ENCODE results near the gene SCRT2.

SCRT2 gene

DNA sequence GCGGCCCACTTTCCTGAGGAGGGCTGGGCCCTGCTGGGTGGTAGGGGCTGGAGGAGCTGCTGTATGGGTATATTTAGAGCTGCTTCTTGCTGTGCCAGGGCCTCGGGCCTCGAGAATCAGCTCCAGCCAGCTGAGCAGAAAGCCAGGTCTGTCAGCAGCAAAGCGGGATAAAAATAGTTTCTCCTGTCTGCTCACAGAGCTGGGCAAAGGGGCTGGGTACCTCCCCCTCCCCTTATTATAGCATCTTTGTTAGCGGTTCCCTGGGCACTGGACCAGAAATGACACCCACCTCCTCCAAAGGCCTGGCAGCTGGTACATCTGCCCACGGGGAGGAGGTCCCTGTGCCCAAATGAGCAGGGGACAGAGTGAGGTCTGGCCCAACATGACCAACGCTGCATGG lies 6.0 kb downstream of the SCRT2 start:
- DNase-seq, result no peak

DNA sequence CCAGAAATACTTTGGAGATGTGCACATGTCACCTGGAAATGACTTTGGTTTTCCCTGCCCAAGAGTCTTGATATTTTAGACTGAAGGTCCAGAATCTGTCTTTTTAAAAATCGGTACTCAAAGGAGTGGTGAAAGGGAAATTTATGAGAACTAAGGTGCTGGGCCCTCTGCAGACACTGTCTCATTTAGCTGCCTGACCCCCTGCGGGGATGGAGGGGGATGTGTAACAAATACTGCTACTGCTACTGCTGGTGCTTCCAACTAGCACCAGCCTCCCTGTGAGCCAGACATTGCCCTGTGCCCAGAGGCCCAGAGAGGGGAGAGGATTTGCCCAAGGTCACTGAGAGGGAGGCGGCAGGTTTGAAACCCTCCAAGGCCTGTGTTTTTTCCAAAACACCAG lies 7.0 kb downstream of the SCRT2 start:
- DNase-seq, result no peak

DNA sequence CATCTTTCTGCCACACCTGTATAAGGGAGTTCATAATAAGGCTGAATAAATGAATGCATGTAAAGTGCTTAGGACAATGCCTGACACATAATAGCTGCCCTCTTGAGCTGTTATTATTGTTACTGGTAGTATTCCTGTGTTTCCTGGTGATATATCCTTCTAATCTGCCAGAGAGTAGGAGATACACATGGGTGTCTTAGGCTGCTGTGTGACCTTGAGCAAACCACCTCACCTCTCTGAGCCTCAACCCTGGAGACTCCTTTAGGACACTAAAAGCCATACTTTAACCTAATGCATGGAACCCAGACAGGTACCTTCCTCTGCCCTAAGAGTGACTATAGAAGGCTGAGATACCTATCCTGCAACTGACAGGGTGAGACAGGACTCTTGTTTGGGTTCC lies 7.6 kb downstream of the SCRT2 start:
- no peak for DNase-seq

DNA sequence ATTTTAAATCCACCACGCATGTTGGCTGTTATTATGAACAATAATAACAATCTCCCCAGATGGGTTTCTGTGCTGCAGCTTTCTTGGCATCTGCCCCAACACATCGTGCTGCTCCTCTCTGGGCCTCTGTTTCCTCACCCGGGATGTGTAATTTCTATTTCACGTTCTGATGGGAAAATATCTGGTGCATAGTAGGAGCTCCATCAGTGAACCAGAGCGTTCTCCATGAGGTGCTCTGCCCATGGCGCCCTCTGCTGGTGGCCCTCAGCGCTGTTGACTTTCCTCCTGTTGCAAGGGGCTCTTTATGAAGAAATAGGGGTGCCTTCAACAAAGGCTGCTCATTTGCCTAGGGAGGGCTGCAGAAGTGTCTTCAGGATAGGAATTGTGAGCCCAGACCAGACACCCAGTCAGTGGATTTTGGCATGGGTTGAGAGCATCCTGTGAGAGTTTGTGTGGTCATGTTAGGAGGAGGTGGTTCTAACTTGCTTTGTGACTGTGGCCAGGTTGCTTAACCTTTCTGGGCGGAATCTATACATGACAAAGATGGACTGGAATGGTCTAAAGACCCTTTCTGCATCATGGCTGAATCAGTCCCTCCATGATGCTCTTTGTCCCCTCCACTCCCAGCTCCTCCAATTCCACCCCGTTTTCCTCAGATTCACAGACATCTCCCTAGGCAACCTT lies 8.1 kb downstream of the SCRT2 start:
- DNase-seq, result no peak

DNA sequence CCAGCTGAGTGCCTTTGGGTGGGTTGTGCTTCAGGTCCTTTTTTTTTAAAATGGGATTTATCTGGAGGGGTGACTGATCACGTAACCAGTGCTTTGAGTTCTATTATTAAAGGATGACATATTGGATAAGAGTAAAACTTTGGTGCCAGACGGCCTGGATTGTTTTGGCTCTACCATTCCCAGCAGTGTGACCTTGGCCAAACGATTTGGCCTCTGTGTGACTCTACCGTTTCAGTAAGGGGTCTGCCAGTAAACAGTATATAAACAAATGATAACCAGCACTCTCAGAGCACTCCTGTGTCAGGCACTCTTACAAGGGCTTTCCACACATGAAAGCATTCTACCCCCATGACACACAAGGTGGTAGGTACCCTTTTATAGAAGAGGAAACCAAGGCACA lies 8.7 kb downstream of the SCRT2 start:
- no peak for DNase-seq

DNA sequence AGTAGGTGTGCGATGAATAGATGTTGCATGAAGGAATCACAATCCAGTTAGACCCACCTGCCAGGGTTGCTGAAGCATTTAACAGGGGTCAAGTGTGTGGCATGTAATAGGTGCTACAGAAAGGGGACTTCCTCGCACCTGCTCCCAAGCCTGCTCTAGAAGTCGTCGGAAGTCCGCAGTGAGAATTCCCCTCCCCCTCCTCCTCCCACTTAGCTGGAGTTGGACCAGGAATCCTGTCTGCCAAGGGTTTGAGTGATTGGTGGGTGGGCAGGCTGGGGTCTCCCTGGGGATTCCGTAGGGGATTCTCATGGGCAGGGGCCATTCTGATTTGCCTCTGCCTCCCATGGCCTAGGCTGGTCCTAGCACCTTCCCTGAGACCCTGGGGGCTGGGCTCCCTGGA lies 10.3 kb downstream of the SCRT2 start:
- no peak for DNase-seq

DNA sequence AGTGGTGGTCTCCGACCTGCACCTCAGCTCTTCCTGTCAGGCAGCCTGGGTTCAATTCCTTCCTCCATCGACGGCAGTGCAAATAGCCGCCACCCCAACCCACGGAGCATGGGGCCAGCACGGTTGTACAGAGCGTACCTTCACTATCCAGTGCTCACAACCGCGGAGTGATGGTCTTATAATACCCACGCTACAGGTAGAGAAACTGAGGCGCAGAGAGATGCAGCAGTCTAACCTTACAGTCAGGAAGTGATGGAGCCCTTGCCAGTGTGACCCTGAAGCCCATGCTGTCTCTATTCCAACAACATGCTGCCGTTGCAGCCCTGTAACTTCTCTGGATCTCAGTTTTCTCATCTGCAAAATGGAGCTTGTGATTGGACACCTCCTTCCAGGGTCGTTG lies 11.0 kb downstream of the SCRT2 start:
- DNase-seq, result no peak

DNA sequence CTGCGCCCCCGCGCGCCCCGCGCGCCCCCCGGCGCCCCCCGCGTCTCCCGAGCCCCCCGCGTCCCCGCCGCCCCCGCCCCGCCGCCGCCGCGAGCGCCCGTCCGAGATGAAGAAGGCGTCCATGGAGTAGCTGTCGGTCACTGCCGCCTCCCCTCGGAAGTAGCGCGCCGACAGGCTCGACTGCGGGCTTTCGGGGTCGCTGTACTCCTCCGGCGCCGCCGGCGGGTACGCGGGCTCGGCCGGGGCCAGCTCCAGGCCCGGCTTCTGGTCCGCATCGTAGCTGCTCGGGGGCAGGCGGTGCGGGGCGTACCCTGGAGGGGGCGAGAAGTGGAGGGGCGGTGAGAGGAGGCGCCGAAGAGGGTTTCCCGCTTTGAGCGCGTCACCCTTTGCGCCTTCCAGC lies 11.5 kb downstream of the SCRT2 start:
- DNase-seq, result no peak

DNA sequence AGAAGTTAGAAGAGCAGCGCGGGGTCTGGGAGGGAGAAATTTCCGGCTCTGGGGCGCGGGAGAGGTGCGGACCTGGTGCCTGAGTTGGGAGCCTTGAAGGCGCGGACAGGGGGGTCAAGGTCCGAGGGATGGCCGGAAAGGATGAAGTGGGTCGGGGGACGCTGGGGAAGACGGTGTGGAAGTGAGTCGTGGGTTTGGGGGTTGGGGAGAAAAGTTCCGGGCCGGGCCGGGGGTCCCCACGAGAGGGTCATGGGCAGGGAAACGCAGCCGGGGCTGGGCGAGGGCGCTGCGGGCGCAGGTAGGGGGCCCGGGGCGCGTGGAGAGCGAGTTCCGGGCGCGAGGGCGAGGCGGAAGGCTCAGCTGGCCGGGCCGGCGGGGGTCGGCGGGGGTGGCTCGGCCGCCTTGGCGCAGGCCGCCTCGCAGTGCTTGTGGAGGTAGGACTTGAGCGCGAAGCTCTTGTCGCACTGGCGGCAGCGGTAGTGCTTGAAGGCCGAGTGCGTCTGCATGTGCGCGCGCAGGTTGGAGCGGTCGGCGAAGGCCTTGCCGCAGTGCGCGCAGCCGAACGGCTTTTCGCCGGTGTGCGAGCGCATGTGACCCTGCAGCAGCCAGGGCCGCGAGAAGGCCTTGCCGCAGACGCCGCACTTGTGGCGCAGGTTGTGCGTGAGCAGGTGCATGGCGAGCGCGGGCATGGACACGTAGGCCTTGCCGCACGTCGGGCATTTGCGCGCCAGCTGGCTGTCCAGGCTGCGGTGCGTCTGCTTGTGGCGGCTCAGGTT lies 12.1 kb downstream of the SCRT2 start:
- no peak for DNase-seq

DNA sequence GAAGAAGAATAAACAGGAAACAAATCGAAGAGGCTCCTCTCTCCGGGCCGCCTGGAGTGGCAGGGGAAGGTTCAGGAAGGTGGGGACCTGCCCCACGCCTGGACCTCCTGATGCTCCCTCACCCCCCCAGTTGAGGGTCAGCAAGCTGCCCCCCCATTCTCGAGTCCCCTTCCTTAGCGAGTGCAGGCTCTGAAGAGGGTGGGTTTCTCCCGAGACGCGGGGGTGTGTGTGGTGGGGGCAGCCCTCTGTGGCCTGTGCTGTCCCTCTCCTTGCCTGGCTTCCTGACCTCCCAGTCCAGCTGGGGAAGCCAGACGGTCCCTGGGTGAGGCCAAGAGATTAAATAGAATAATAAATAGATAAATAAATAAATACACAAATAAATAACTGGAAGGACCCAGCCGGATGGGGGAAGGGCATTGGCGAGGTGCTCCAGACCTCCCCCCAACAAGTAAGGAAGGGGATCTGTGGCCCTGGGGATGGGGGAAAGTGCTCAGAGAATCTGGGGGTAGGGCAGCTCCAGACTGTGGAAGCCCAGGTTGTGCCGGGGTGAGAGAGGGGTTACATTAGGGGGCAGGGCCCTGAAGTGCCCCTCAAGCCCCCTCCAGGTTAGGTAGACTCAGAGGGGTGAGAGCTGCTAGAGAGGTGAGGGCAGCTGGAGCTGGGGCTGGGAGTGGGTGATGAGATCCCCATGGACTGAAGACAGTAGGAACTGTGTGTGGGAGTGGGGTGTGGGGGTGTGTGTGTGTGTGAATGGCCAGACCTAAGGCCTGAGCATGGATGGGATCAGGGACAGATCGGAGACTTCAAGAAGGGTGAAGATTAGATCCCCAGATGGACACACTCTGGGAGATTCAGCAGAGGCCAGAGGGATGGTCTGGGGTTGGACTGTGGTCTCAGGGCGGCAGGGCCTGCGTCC lies 13.1 kb downstream of the SCRT2 start:
- no peak for DNase-seq

DNA sequence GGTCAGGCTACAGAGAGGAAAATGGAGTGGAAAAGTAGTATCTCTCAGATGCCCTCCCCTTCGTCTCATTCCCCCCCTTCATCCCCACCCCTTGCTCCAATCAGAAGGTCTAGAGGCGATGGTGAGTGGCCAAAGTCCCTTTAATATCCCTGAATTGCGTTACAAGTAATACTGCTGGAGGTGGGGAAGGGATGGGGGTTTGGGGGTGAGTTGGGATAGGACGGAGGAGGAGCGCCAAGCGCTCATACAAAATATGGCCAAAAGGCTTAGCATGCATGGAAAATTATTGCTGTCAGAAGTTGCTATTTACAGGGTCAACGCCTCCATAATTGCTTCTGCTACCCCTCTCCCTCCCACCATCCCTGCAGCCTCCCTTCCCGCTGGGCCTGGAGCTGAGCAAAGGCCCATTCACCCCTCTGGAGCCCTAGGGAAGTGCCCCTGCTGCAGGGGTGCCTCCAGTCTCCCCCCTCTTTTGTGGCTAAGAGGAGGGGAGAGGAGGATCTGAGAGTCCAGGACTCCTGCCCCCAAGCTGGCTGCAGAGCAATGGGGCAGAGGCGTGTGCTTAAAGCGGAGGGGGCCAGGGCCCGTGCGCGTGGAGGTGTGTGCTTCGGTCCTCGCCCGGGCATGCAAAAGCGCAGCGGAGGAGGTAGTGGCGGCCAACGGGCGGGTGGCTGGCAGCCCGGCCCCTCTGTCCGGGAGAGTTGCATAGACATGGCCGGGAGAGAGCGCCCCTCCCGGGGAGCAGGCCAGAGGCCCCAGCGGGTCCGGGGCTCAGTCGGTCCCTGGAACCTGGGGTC lies 13.9 kb downstream of the SCRT2 start:
- DNase-seq, result no peak

DNA sequence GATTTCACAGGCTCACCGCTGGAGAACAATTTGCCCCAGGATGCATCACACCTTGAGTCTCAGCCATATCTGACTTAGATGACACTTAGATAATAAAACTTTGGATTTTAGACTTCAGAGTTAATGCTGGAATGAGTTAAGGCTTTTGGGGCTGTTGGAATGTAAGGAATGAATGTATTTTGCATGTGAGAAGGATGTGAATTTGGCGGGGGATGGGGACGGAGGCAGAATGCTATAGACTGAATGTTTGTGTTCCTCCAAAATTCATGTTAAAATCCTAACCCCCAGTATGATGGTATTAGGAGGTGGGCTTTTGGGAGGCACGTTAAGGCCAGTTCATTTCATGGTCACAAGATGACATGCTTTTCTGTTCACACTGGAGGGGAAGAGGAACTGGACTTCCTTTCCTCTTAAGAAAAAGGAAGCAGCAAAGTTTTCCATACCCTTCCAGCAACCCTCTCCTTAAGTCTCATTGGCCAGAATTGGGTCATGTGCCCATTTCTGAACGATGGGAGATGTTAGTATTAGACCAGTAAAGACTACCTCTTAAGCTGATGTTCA lies 16.8 kb downstream of the SCRT2 start:
- DNase-seq, result no peak

DNA sequence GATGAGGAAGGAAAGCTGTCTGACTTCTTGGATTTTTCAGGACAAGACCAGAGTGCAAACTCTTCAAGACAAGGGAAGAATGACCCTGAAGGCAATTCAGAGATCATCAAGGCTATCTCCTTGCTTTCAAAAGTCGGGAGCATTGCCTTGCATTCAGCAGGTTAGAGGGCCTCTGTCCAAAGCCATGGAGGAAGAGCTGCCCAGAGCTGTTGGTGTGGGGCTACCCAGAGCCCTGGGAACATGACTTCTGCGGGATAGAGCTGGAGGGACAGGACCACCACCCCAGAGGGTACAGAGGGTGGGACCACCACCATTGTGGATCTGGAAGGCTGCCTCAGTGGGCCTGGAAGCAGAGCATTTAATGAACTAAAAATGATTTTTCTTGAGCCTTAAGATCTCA lies 17.4 kb downstream of the SCRT2 start:
- DNase-seq, result no peak

DNA sequence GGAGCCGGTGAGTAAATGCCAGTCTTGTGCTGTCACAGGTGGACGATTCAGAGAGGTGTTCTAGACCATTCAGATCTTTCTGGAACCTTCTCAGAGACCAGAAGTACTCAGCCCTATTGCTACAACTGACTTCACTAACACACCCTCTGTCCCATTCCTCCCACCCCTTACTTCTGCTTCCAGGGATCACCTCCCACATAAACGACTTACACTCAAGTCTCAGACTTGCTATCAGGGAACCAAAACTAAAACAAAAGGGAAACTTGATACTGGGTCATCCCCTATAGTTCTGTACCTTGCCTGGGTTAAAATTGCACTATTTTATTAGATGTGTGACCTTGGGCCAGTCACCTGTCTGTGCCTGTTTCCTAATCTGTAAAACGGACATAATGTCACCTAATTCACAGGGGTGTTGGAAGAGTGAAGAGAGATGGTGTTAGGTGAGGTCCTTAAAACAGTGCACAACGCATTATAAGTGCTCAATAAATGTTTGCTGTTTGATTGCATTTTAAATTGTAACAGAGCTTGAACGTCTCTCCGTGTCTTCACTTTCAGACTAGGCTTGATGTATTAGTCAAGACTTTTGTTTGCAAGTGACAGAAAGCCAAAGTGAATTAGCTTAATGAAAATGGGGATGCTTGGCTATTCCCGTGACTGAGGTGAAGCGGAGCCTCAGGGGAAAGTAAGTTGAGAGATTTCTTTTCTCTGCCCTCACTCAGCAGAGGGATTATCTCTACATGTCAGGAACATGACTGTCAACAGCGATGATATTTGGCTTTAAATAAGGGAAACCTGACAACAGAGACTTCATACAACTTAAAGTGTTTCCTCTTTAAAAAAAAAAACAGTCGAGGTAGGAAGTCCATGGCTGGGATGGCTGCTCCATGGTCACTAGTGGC lies 19.6 kb downstream of the SCRT2 start:
- DNase-seq, result no peak

DNA sequence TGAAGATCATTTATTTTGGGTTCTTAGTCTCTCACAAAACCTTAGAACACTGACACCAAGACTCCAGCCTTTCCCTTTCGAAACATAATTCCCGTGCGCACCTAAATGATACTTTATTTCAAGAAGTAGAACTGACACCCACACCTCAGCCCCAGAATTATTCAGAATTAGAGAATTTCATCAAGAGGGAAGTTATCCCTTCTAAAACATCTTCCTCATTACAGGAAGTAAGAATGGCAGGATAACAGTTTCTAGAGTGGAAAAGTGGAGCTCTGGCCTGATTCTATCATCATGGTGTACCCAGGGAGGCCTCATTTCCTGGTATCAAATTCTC lies 21.2 kb downstream of the SCRT2 start:
- DNase-seq, result no peak

DNA sequence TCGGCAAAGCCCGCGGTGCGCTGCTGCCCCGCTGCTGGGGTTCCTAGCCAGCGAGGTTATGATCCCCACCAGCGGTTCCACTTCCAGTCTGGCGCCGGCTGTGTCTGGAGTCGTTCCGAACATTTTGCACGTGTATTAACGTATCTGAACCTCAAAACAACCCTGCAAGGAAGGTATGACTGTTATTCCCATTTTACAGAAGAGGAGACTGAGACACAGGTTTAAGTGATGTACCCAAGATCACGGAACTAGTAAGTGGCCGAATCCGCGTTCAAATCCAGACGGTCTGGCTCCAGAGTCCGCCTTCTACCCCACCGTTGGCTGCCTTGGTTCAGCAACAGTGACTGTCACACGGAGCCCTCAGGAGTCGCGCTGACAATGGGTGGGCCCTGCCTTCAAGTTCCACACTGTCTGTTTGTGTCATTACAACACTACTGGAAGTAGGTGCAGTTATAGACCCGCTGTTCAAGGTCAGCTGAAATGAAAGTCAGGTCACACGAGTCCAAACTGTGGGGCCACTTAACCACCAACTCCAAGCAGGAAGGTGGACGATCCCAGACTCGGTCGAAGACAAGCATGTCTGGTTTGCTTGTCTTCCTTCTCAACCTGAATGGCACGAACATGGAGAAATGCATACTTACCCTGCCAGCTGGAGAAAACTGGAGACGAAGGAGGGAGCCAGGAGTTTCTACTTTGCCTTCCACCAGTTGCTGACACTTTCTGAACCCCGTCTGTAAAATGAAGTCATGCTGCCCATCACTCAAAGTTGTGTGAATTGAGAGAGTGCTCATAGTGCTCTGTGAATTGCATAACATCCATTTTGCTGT lies 21.8 kb downstream of the SCRT2 start:
- no peak for DNase-seq

DNA sequence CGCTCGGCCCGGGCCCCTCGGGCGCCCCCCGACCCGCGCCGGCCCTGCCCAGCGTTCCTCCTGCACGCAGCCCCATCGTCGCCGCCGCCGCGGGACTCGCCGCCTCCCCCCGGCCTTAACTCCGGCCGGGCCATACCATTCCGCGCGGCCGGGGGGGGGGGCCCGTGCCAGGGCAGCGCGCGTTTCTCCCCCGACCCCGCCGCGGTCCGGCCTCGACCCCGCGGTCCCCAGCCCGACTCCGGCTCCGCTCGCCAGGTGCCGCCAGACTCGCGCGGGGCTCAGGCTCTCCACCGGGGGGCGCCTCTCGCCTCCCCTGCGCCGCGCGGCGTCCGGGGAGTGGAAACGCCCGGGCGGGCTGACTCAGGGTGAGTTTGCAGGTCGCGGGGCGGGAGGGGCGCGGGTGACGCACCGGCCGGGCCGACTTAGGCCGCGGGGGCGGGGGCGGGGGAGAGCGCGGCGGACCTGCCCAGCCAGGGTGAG lies 22.5 kb downstream of the SCRT2 start, which contains the start of gene SRXN1:
TSS of gene SRXN1 (minus strand) at position 91 of the 480 bp plus-strand sequence. CDS start at position 76, 15 bp downstream.
- peak; percentile 75 for DNase-seq

DNA sequence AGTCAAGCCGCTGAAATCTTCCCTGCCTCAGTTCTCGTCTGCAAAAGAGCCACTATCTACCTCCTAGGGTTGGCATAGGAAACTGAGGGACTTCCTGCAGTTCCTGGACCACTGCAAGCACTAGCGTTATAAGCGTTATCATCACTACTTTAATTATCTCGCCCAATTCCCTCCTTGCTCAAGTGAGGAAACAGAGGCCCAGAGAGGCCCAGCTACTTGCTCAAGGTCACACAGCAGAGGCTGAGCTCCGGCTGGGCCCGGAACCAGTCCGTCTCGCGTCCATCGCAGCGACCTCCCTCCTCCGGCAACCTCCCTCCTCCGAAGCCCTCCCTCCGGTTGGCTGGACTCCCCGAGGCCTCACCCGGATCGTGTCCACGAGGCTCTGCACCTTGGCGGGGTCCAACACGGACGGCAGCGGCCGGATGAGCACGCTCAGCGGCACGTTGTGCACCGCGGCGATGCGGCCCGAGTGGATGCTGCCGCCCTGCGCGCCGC lies 22.9 kb downstream of the SCRT2 start:
- DNase-seq, result peak; percentile 33

DNA sequence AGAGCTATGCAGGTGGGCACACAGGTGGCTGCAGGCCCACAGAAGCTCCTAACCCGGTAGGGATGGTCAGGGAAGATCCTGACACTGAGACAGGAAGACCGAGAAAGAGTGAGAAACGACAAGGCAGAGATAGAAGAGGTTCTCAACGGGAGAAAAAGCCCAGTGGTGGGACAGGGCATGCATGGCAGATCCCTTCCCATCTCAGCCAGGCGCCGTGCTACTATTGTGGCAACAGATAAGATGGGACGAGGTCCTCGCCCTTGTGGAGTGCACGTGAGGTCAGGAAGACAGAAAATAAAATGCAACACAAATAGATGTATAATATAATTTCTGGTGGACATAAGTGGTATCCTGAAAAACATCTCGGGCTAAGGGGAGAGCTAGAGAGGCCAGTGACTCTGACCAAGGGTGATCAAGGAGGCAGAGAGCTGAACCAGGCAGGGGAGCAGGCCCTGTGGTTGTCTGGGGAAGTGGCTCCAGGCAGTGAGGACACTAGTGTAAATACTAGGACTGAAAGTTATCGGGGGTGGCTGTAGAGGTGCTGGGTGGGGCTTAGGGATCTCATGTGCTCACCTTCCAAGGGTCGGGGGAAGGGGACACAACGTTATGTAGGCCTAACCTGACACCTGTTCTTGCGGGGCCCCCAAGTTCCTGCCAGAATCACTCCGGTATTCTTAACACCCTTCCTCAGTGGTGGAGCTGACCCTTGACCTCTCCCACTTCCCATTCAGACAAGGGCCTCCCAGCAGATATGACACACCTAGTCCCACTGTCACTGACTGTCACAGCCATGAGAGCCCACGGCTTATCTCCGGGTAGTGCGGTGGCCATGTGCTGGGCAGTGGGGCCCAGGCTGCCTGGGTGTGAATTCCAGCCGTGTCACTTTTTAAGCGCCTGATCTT lies 23.6 kb downstream of the SCRT2 start:
- DNase-seq, result no peak

Measured in NCI-H226 (cell line).